OCI-LY3 (cell line): ENCODE measurements around the gene FAM229A.

Experiments
- H2AFZ ChIP-seq: fragments of 200-600, 300-600 bp; shearing (Covaris generic); 2 replicates; pipeline ENCODE4 v1.6.0; 2014; ENCODE audit warnings: antibody characterized with exemption, low read depth, low read length
- H3K27ac ChIP-seq: fragments of 200-600, 300-600 bp; sonication (generic); 2 replicates; pipeline ENCODE4 v1.5.1; 2014; ENCODE audit warnings: mild to moderate bottlenecking, low read length, moderate library complexity, mixed read lengths
- H3K27me3 ChIP-seq: fragments of 200-600, 300-600 bp; sonication (generic); 2 replicates; pipeline ENCODE4 v1.6.1; 2014; ENCODE audit warnings: low read depth, low read length, mixed read lengths
- H3K36me3 ChIP-seq: fragments of 200-600, 300-600 bp; sonication (generic); replicated peaks from 2 replicates; pipeline ENCODE3; 2014; ENCODE audit warnings: low read depth, low read length, mixed read lengths
- H3K4me1 ChIP-seq: fragments of 300-600, 200-600 bp; sonication (generic); 2 replicates; pipeline ENCODE4 v1.6.1; 2014; ENCODE audit warnings: low read length, mixed read lengths
- H3K4me2 ChIP-seq: fragments of 200-600, 300-600 bp; sonication (generic); 2 replicates; pipeline ENCODE4 v1.6.1; 2014; ENCODE audit warnings: low read length, mixed read lengths
- H3K4me3 ChIP-seq: fragments of 300-600, 200-600 bp; sonication (generic); 2 replicates; pipeline ENCODE4 v1.5.1; 2014; ENCODE audit warnings: antibody characterized with exemption, mild to moderate bottlenecking, low read length, moderate library complexity
- H3K79me2 ChIP-seq: fragments of 300-600, 200-600 bp; shearing (Covaris generic); 2 replicates; pipeline ENCODE4 v1.6.1; 2014; ENCODE audit warnings: mild to moderate bottlenecking, low read length, mixed read lengths
- H3K9ac ChIP-seq: fragments of 300-600, 200-600 bp; shearing (Covaris generic); 2 replicates; pipeline ENCODE4 v1.6.0; 2014; ENCODE audit warnings: mild to moderate bottlenecking, low read length, moderate library complexity
- H3K9me3 ChIP-seq: fragments of 200-600, 300-600 bp; shearing (Covaris generic); 2 replicates; pipeline ENCODE4 v1.6.1; 2014; ENCODE audit warnings: low read length, mixed read lengths; ENCODE audit not compliant: insufficient read depth
- H4K20me1 ChIP-seq: fragments of 200-600, 300-600 bp; sonication (generic); 2 replicates; pipeline ENCODE4 v1.6.1; 2016; ENCODE audit warnings: low read length, mixed read lengths; ENCODE audit not compliant: insufficient read depth
- CTCF ChIP-seq: fragments of 200-600, 300-600 bp; sonication (generic); IDR thresholded peaks from 2 replicates; pipeline ENCODE4 v1.5.1; 2014; ENCODE audit warnings: antibody characterized with exemption, low read length, low read depth
- EZH2phosphoT487 ChIP-seq: fragments of 200-600 bp; shearing (Covaris generic); IDR thresholded peaks from 2 replicates; pipeline ENCODE4 v1.6.1; 2018; ENCODE audit warnings: antibody characterized with exemption, mixed run types, low read depth

Gene FAM229A

GRCh38 chr1:32341971-32342370 is 20.3 kb downstream of the FAM229A start:
- TF ChIP-seq EZH2phosphoT487 (no peak), CTCF (no peak)

GRCh38 chr1:32341186-32341757 is 21.0 kb downstream of the FAM229A start:
- no peaks in the 10 kb centered on the region for H3K9me3 ChIP-seq

More at GRCh38 chr1:32341971-32342370, 20.3 kb downstream of the FAM229A start:
- Histone ChIP-seq H3K36me3 (no peaks in the 10 kb centered on the region), H3K4me2 (peak overlapping the region; percentile 30), H3K9ac (no peak overlapping the region), H2AFZ (no peak overlapping the region), H3K4me3 (no peak overlapping the region), H3K27me3 (no peaks in the 10 kb centered on the region; the same call in 1 of the 2 replicates), H4K20me1 (no peaks in the 10 kb centered on the region), H3K4me1 (peaks cover 42% of the 10 kb centered on the region), H3K9me3 (no peaks in the 10 kb centered on the region), H3K27ac (no peak overlapping the region), H3K79me2 (no peaks in the 10 kb centered on the region)

GRCh38 chr1:32339363-32339978 is 22.8 kb downstream of the FAM229A start:
- Histone ChIP-seq H3K36me3 (no peaks in the 10 kb centered on the region), H3K79me2 (peaks cover 14% of the 10 kb centered on the region), H3K27ac (peak overlapping the region; percentile 48), H3K4me2 (peak overlapping the region; percentile 48), H3K9me3 (no peaks in the 10 kb centered on the region), H3K9ac (no peak overlapping the region; the same call in 1 of the 2 replicates), H3K4me3 (no peak overlapping the region), H2AFZ (no peak overlapping the region), H3K27me3 (no peaks in the 10 kb centered on the region; the same call in 1 of the 2 replicates), H4K20me1 (peaks cover 5% of the 10 kb centered on the region), H3K4me1 (peaks cover 53% of the 10 kb centered on the region)
- no peak for TF ChIP-seq EZH2phosphoT487
- no peak for TF ChIP-seq CTCF

More at GRCh38 chr1:32341186-32341757, 21.0 kb downstream of the FAM229A start:
- Histone ChIP-seq H3K4me1 (peaks cover 49% of the 10 kb centered on the region), H3K9ac (no peak overlapping the region), H4K20me1 (no peaks in the 10 kb centered on the region; the same call in 1 of the 2 replicates), H3K4me3 (no peak overlapping the region), H3K36me3 (no peaks in the 10 kb centered on the region), H3K79me2 (no peaks in the 10 kb centered on the region), H3K27ac (no peak overlapping the region), H2AFZ (no peak overlapping the region), H3K4me2 (no peak overlapping the region), H3K27me3 (no peaks in the 10 kb centered on the region; the same call in 1 of the 2 replicates)
- TF ChIP-seq CTCF (no peak), EZH2phosphoT487 (no peak)

- H3K9ac ChIP-seq = no peak overlapping the region
- peaks cover 61% of the 10 kb centered on the region for H3K4me1 ChIP-seq
- no peak overlapping the region for H2AFZ ChIP-seq
- H3K27ac ChIP-seq = no peak overlapping the region
- H3K27me3 ChIP-seq = no peaks in the 10 kb centered on the region; the same call in 1 of the 2 replicates
- H4K20me1 ChIP-seq = peaks cover 9% of the 10 kb centered on the region
- no peaks in the 10 kb centered on the region for H3K36me3 ChIP-seq
- H3K4me3 ChIP-seq = no peak overlapping the region
- TF ChIP-seq EZH2phosphoT487 = no peak
- no peak for TF ChIP-seq CTCF
- H3K4me2 ChIP-seq = peak overlapping the region; percentile 94; the same call in 1 of the 2 replicates
- peaks cover 21% of the 10 kb centered on the region for H3K79me2 ChIP-seq
- no peaks in the 10 kb centered on the region for H3K9me3 ChIP-seq
Observed at GRCh38 chr1:32338637-32339145, 23.6 kb downstream of the FAM229A start.
